ENCODE results near the gene UVRAG. TPM values are rescaled to one million over a fixed set of nuclear protein-coding genes. Genes with fewer than 3 reads are reported as not detected.

Gene UVRAG
- polyA plus RNA-seq, 1 donor, result 13.8 TPM

DNA sequence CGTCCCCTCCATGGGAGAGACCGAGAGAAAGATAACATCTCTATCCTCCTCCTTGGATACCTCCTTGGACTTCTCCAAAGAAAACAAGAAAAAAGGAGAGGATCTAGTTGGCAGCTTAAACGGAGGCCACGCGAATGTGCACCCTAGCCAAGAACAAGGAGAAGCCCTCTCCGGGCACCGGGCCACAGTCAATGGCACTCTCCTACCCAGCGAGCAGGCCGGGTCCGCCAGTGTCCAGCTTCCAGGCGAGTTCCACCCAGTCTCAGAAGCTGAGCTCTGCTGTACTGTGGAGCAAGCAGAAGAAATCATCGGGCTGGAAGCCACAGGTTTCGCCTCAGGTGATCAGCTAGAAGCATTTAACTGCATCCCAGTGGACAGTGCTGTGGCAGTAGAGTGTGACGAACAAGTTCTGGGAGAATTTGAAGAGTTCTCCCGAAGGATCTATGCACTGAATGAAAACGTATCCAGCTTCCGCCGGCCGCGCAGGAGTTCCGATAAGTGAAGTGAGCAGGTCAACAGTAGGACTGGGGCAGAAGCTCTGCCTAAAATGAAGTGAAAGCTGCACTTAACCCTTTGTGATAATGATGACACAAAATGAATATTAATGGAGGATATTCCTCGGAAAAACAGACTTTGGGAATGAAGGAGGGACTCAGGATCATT, 326.0 kb downstream of the UVRAG start:
- H3K4me3 ChIP-seq (ENCODE audit: low read length), result no peak overlapping the region
- WGBS (ENCODE audit: insufficient coverage, low lambda C conversion rate), result 100% methylated on average over 2 of the region's 22 CpGs
- H3K27ac ChIP-seq (ENCODE audit: low read length), result no peak overlapping the region
- DNase-seq, result no peak
- H3K36me3 ChIP-seq (ENCODE audit: control insufficient read depth, insufficient read depth, low read length), result peaks cover 20% of the 10 kb centered on the region
- no peaks in the 10 kb centered on the region for H3K4me1 ChIP-seq (ENCODE audit: control insufficient read depth, insufficient read depth, low read length)
- H3K9me3 ChIP-seq (ENCODE audit: control insufficient read depth, low read depth, low read length), result no peaks in the 10 kb centered on the region
- H3K27me3 ChIP-seq (ENCODE audit: control insufficient read depth, insufficient read depth, low read length), result no peaks in the 10 kb centered on the region

DNA sequence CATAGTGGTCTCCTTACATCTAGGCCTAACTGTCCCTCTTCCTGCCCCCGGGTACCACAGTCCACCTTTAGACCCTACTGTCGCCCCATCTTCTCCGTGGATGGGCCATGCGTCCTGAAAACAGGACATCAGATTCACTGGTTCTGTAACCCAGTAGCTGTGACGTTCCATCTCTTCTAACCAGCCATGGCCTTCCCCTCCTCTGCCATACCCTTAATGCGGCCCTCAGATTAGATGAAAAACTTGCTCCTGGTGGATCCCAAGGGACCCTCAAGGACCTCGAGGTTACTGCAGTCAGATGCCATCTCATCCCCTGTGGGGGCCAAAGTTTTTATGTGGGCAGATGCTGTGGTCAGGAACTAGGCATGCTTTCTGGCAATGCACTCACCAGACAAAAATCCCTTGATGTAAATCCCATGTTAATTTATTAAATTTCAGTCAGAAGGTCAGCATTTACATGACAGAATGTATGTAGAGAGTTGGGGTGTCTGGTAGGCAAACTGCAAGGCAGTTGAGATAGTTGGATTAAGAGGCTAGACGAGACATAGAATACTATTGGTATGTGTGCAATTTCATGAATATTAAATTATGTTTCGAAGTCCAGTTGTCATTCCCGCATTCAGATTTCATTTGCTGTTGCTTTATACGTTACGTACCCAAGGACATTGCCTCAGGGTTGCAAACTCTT, 327.0 kb downstream of the UVRAG start:
- Histone ChIP-seq H3K9me3 (ENCODE audit: control insufficient read depth, low read depth, low read length) (no peaks in the 10 kb centered on the region), H3K27me3 (ENCODE audit: control insufficient read depth, insufficient read depth, low read length) (no peaks in the 10 kb centered on the region), H3K4me1 (ENCODE audit: control insufficient read depth, insufficient read depth, low read length) (peaks cover 7% of the 10 kb centered on the region), H3K36me3 (ENCODE audit: control insufficient read depth, insufficient read depth, low read length) (peaks cover 20% of the 10 kb centered on the region), H3K4me3 (ENCODE audit: low read length) (no peak overlapping the region), H3K27ac (ENCODE audit: low read length) (no peak overlapping the region)
- WGBS (ENCODE audit: insufficient coverage, low lambda C conversion rate), result 100% methylated on average over 3 of the region's 12 CpGs
- DNase-seq, result no peak

DNA sequence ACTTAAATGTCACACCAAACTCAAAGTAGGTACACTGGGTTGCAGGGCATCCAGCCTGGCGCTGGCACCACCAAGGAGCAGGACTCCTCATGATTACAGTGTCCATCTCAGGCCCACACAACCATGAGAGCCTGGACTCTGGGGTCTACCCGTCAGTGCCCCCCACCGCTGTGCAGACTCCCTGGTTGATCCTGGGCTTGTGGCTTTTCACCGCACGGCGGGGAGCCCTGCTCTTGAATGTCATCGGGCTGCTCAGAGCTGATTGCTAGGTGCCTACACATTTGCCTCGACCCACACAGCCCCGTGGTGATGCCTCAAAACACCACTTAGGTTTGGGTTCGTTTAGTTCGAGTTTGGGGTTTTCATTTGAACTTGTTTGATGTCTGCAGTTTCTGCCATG, 328.3 kb downstream of the UVRAG start:
- peaks cover 17% of the 10 kb centered on the region for H3K4me1 ChIP-seq (ENCODE audit: control insufficient read depth, insufficient read depth, low read length)
- DNase-seq, result no peak
- no peaks in the 10 kb centered on the region for H3K27me3 ChIP-seq (ENCODE audit: control insufficient read depth, insufficient read depth, low read length)
- H3K9me3 ChIP-seq (ENCODE audit: control insufficient read depth, low read depth, low read length), result no peaks in the 10 kb centered on the region
- H3K27ac ChIP-seq (ENCODE audit: low read length), result no peak overlapping the region
- H3K36me3 ChIP-seq (ENCODE audit: control insufficient read depth, insufficient read depth, low read length), result peaks cover 20% of the 10 kb centered on the region
- WGBS (ENCODE audit: insufficient coverage, low lambda C conversion rate), result no CpG with 5 or more reads among the region's 11 CpGs
- no peak overlapping the region for H3K4me3 ChIP-seq (ENCODE audit: low read length)

DNA sequence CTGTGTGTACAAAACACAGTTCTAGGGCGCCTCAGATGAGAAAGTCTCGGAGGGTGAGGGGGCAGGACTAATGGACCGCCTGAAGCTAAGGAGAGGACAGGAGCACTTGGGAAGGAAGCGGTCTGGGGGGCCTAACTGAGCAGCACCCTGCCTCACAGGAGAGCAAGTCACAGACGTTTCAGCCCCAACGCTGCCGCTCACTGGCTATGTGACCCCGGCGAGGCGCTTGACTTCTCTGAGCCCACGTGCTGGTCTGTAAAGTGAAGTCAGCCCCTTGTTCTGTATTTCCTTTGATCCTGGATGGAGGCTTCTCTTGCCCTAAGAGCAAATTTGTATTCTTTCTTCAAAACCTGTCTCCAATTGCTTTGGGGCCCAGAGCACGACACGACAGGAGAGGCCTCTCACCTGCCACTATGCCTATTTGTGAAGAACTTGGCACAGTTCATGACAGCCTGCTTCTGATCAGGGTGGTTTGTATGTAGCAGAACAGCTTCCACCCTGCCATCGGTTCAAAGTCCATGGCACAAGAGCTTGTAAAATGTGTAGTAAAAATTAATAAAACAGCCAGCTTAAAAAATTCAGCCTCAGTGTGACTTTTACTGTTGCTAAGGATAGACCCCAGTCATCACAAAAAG, 332.2 kb downstream of the UVRAG start:
- Histone ChIP-seq H3K4me1 (ENCODE audit: control insufficient read depth, insufficient read depth, low read length) (peaks cover 38% of the 10 kb centered on the region), H3K27me3 (ENCODE audit: control insufficient read depth, insufficient read depth, low read length) (no peaks in the 10 kb centered on the region), H3K36me3 (ENCODE audit: control insufficient read depth, insufficient read depth, low read length) (peaks cover 6% of the 10 kb centered on the region), H3K4me3 (ENCODE audit: low read length) (no peak overlapping the region), H3K27ac (ENCODE audit: low read length) (peak overlapping the region; percentile 77), H3K9me3 (ENCODE audit: control insufficient read depth, low read depth, low read length) (no peaks in the 10 kb centered on the region)
- peak; percentile 61 to 83 for DNase-seq
- no CpG with 5 or more reads among the region's 14 CpGs for WGBS (ENCODE audit: insufficient coverage, low lambda C conversion rate)

DNA sequence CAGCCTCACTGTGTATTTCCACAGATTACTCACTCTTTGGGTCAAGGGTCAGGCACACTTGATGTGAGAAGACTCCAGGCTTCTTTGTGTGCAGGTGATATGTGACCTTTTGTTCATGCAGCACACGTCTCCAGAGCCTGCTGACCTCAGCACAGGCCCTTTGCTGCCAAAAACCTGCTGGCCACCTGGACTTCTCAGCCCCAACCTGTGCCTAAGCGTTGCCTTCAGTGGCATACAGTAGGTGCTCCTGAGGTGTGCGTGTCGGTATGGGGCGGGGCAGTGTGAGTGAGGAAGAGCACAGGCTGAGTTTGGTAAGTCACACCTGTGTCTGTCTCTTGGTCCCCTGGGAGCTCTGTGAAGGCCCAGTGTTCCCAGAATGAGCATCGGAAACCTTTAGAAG, 333.2 kb downstream of the UVRAG start:
- H3K4me3 ChIP-seq (ENCODE audit: low read length), result no peak overlapping the region
- peaks cover under 1% of the 10 kb centered on the region for H3K36me3 ChIP-seq (ENCODE audit: control insufficient read depth, insufficient read depth, low read length)
- WGBS (ENCODE audit: insufficient coverage, low lambda C conversion rate), result no CpG with 5 or more reads among the region's 6 CpGs
- H3K27me3 ChIP-seq (ENCODE audit: control insufficient read depth, insufficient read depth, low read length), result no peaks in the 10 kb centered on the region
- peak overlapping the region; percentile 89 for H3K27ac ChIP-seq (ENCODE audit: low read length)
- peak; percentile 42 to 78 for DNase-seq
- peaks cover 41% of the 10 kb centered on the region for H3K4me1 ChIP-seq (ENCODE audit: control insufficient read depth, insufficient read depth, low read length)
- H3K9me3 ChIP-seq (ENCODE audit: control insufficient read depth, low read depth, low read length), result no peaks in the 10 kb centered on the region

DNA sequence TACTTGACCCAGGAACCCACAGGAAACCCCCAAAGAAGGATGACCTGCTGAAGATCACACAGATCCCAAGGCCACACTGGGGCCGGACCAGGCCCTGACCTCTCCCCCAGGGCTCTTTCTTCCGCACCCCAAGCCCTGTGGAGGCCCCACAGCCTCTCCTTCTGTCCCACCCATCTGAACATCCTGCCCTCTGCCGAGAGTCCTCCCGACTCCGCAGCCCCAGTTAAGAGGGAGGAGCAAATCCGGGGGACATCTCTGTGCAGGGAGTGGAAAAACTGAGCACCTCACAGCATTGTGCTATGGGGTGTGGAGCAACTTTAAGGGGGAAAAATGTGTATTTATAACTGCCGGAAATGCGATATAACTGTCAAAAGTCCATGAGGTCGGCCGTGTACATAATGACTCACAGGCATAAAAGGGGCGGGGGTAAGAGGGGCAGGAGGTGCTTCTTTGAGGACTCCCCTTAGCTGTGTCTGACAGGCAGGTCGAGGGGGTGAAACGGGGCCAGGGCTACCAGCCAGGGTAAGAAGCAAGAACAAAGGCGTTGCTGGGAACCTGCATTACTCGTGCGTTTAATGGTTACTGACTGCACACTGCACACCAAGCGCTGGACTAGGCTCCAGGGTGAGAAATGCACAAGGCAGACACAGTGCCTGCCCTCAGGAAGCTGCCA, 334.1 kb downstream of the UVRAG start:
- Histone ChIP-seq H3K36me3 (ENCODE audit: control insufficient read depth, insufficient read depth, low read length) (no peaks in the 10 kb centered on the region), H3K9me3 (ENCODE audit: control insufficient read depth, low read depth, low read length) (no peaks in the 10 kb centered on the region), H3K4me3 (ENCODE audit: low read length) (no peak overlapping the region), H3K27ac (ENCODE audit: low read length) (peak overlapping the region; percentile 89), H3K4me1 (ENCODE audit: control insufficient read depth, insufficient read depth, low read length) (peaks cover 42% of the 10 kb centered on the region), H3K27me3 (ENCODE audit: control insufficient read depth, insufficient read depth, low read length) (no peaks in the 10 kb centered on the region)
- DNase-seq, result peak; percentile 90 to 96
- WGBS (ENCODE audit: insufficient coverage, low lambda C conversion rate), result no CpG with 5 or more reads among the region's 17 CpGs

DNA sequence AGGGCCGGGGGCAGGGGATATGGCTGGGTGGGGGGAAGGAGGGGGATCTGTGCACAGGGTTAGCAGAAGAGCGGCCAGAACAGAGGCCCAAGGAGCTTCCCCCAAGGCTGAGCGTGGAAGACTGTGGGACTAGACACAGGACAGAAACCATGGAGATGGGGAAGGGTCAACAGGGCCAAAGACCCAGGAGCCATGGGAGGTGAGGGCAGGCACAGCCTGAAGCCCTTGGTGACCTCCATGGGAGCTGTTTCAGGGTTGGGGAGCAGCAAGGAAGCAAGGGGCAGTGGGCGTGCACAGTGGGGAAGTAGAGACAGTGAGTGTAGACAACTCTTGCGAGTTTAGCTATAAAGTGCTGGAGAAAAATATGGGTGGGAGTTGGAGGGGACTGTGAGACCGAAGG, 334.7 kb downstream of the UVRAG start:
- no peaks in the 10 kb centered on the region for H3K36me3 ChIP-seq (ENCODE audit: control insufficient read depth, insufficient read depth, low read length)
- H3K4me1 ChIP-seq (ENCODE audit: control insufficient read depth, insufficient read depth, low read length), result peaks cover 42% of the 10 kb centered on the region
- 88% methylated on average over 1 of the region's 6 CpGs for WGBS (ENCODE audit: insufficient coverage, low lambda C conversion rate)
- H3K4me3 ChIP-seq (ENCODE audit: low read length), result no peak overlapping the region
- no peaks in the 10 kb centered on the region for H3K27me3 ChIP-seq (ENCODE audit: control insufficient read depth, insufficient read depth, low read length)
- H3K27ac ChIP-seq (ENCODE audit: low read length), result peak overlapping the region; percentile 89
- H3K9me3 ChIP-seq (ENCODE audit: control insufficient read depth, low read depth, low read length), result no peaks in the 10 kb centered on the region
- DNase-seq, result no peak

DNA sequence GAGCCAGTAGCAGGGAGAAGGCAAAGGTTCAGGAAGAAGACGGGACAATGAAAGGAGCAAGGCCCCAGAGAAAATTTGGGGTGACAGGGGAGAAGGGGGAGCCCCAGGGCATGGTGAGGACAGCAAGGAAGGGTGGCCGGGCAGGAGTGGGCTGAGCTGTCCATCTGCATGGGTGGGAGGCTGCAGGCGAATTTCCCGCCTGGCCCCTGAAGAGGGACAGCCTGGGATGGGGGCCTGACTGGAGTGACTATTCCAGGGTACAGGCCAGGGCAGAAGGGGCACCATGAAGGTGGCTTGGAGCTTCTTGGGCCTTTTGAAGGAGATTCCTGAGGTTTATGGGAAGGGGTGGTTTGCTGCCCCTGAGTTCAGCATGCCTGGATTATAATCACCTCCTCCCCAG, 335.1 kb downstream of the UVRAG start:
- Histone ChIP-seq H3K4me3 (ENCODE audit: low read length) (no peak overlapping the region), H3K9me3 (ENCODE audit: control insufficient read depth, low read depth, low read length) (no peaks in the 10 kb centered on the region), H3K27ac (ENCODE audit: low read length) (no peak overlapping the region), H3K27me3 (ENCODE audit: control insufficient read depth, insufficient read depth, low read length) (no peaks in the 10 kb centered on the region), H3K36me3 (ENCODE audit: control insufficient read depth, insufficient read depth, low read length) (no peaks in the 10 kb centered on the region), H3K4me1 (ENCODE audit: control insufficient read depth, insufficient read depth, low read length) (peaks cover 42% of the 10 kb centered on the region)
- WGBS (ENCODE audit: insufficient coverage, low lambda C conversion rate), result 100% methylated on average over 1 of the region's 4 CpGs
- DNase-seq, result no peak

DNA sequence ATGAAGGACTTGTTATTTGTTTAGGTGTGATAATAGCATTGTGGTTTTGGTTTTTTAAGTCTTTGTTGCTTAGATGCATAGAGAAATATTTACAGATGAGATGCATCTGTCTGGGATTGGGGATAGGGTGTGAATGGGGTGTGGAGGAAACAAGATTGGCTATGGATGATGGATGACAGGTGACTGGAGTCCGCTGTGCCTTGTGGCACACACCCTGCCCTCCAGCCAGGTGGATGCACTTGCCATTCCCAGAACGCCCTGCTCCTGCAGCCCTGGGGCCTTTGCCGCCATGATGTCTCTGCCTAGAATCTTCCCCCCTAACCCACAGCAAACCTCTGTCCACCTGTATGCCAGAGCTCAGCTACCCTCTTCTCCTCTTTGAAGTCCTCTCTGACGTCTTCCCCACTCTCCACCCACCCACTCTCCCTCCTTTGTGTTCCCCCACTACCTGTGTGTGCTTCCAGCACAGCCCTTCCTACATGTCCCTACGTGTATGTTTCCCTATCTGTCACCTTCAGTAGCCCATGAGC, 336.6 kb downstream of the UVRAG start:
- H3K27me3 ChIP-seq (ENCODE audit: control insufficient read depth, insufficient read depth, low read length), result no peaks in the 10 kb centered on the region
- H3K9me3 ChIP-seq (ENCODE audit: control insufficient read depth, low read depth, low read length), result no peaks in the 10 kb centered on the region
- H3K4me3 ChIP-seq (ENCODE audit: low read length), result no peak overlapping the region
- H3K36me3 ChIP-seq (ENCODE audit: control insufficient read depth, insufficient read depth, low read length), result no peaks in the 10 kb centered on the region
- no peak for DNase-seq
- H3K27ac ChIP-seq (ENCODE audit: low read length), result no peak overlapping the region
- H3K4me1 ChIP-seq (ENCODE audit: control insufficient read depth, insufficient read depth, low read length), result peaks cover 39% of the 10 kb centered on the region
- WGBS (ENCODE audit: insufficient coverage, low lambda C conversion rate), result 100% methylated on average over 1 of the region's 5 CpGs

DNA sequence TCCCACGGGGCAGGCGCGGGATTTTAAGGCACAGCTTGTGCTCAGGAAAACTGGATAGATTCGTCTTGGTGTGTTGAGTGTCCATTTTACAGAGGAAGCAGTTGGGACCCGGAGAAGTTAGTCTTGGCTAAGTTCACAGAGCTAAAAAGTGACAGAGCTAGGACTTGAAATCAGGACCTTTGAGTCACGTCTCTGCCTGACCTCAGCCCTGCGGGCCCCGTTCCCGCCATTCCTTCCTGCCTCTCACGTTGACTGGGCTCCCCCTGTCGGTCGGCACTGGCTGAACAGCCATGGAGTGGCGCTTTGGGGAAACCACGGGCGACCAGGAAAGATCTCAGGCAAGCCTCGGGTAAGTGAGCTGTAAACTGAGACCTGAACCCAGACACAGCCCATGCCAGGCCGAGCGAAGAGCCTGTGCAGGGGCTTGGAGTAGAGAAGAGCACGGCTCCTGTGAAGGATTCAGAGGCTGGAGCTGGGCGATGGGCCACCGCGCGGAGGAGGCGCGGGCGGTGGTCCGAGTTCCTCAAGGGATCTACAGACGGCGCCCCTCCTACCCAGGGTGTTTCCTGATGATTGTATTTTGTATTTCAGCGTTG, 337.2 kb downstream of the UVRAG start:
- H3K9me3 ChIP-seq (ENCODE audit: control insufficient read depth, low read depth, low read length), result no peaks in the 10 kb centered on the region
- no CpG with 5 or more reads among the region's 30 CpGs for WGBS (ENCODE audit: insufficient coverage, low lambda C conversion rate)
- peak overlapping the region; percentile 46 for H3K4me3 ChIP-seq (ENCODE audit: low read length)
- no peaks in the 10 kb centered on the region for H3K36me3 ChIP-seq (ENCODE audit: control insufficient read depth, insufficient read depth, low read length)
- H3K27ac ChIP-seq (ENCODE audit: low read length), result no peak overlapping the region
- DNase-seq, result peak; percentile 80 to 81
- peaks cover 34% of the 10 kb centered on the region for H3K4me1 ChIP-seq (ENCODE audit: control insufficient read depth, insufficient read depth, low read length)
- H3K27me3 ChIP-seq (ENCODE audit: control insufficient read depth, insufficient read depth, low read length), result no peaks in the 10 kb centered on the region
